CD4-positive, alpha-beta T cell treated with Interleukin-6 at 100 ng/mL for 8 hours (primary cell): ENCODE data around the gene TTC21B.
A peak's percentile ranks its signal among the peaks of the same experiment; 100 is the strongest.
"Not testable (repeated sequence)": the region's sequence is repeated elsewhere in the genome, so short reads cannot be mapped to it uniquely, and the experiment has no call there.

Experiments used
- DNase-seq: peaks from one replicate; pipeline ENCODE4 v3.0.0-alpha.2; 2020; ENCODE audit warnings: mixed read lengths, low spot score

The TTC21B gene

DNA sequence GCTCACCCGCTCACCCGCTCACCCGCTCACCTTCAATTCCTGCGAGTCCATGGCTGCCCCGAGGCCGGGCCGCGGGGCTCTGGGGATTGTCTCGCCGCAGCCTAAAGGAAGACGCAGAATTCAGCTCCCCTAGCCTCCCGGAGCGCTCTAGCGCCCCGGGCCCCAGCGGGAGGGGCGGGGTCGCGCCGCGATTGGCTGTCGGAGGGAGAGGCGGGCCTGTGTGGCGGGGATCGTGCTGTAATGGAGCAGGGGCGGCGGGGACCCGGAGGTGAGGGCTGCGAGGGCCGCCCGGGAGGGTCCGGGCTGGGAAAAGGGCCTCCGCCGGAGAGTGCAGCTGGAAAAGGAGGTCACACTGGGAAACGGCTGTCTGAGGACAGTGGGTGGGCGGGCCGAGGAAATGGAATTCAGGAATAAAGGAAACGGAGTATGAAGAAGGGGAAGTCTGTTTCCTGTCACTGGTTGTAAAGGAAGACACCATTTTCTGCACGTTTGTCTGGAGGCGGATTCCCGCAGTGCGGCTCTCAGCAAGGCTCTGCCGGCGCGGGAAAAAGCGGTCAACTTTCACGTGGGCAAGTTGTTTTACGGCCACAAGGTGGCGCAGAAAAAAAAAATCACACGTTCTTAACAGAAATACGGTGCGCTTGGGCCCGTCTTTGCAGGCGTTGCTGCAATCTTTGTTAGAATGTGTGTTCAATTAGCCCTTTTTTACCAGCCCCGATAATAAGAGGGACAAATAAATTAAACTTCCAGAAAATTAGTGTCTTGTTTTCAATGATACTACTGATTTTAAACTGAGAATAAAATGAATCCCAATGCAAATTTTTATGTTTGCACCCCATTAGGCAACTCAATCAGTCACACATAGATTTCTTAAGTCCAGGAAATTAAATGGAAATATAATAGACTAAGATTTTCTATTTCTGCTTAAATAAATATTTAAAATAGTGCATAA lies at the start of gene TTC21B:
TTC21B (minus strand) TSS at position 122 of the 952 bp plus-strand sequence; CDS start at position 51, 71 bp downstream.
- peak; percentile 90 for DNase-seq

DNA sequence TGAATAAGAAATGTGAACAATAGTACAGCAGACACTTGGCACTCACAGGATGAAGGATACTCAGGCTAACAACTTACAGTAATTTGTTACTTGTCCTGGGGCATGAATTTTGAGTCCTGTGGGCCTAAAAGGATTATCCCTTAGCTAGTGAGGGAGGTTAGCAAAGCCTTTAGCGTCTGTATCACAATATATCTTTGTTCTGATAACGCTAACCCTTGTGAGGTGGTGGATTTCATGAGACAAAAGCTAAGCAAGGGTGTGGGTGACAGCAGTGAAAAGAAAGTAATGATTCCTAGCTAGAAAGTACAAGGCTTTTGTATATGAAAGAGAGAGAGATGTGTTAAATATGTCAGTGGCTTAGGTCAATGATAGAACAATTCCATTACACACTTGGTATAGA lies 46.8 kb upstream of the TTC21B start:
- DNase-seq = no peak

DNA sequence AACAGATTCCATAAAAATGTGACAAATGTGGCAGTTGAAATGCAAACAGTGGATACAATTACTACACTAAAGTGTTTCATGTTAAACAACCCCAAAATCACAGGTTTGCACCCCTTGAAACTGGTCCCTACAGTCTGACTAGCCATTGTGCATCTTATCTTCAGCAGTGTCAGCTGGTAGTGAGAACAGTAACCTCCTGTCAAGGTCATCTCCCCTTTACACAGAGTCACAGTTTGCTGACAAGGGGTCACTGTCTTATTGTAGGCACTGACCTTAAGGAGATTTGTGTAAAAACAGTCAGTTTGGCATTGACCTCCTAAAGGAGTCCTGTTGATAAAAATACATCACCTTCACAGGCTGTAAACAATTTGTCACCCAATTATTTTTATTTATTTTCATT lies 37.3 kb upstream of the TTC21B start:
- DNase-seq = no peak

DNA sequence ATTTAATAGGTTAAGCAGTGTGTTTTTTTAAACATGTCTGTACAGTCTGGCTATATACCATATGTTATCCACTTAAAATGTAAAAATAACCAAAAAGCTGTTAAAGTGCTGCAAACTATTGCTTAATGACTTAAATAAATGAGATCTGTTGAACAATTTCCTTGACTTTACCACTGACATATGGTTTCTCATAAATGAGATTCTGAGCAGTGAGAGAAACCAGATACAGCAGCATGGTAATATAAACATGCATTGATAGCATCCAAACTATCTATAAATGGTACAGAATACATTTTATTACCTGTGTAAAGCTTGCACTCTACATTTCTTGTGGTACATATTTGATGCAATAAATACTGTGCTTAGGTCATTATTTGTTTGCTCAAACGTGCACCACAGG lies 36.3 kb upstream of the TTC21B start:
- no peak for DNase-seq

DNA sequence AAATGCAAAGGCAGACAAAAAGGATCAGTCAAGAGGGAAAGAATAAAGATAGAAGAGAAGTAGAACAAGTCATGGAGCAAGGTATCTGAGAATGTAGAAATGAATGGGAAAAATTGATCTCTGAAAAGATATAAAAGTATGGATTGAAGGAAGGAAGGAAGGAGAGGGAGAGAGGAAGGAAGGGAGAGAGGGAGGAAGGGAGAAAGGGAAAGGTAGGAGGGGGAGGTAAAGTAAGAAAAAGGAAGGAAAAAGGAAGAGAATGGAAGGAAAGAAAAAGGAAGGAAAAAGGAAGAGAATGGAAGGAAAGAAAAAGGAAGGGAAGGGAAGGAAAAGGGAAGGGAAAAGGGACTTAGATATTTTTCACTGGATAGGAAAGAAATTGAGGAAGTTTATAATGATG lies 31.5 kb upstream of the TTC21B start:
- no peak for DNase-seq

GRCh38 chr2:165972161-165972560 lies 18.6 kb upstream of the TTC21B start:
- not testable (repeated sequence) for DNase-seq

DNA sequence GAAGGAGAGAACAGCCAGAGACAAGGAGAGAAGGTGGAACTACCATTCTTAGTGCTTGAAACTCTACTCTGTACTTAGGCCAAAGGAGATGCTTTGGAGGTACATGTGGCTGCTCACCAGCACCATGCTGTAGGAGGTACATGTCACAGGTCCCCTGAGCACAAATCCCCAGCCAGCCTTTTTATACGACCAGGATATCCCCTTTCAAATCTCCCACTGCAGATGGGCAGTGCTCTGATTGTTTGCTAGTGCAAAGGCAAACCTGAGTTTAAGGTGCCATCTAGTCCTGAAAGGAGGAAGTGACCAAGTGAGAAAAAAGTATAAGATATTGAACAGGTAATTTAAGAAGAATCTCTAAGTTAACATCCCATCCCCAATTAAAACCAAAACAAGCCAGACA lies 17.1 kb upstream of the TTC21B start:
- DNase-seq = no peak

- DNase-seq = no peak
Measured at GRCh38 chr2:165969227-165969626, 15.7 kb upstream of the TTC21B start.

GRCh38 chr2:165967746-165968145 lies 14.2 kb upstream of the TTC21B start:
- no peak for DNase-seq

- DNase-seq = no peak
Measured at GRCh38 chr2:165961818-165962217, 8.2 kb upstream of the TTC21B start.

GRCh38 chr2:165959371-165959770 lies 5.8 kb upstream of the TTC21B start:
- DNase-seq = no peak

DNA sequence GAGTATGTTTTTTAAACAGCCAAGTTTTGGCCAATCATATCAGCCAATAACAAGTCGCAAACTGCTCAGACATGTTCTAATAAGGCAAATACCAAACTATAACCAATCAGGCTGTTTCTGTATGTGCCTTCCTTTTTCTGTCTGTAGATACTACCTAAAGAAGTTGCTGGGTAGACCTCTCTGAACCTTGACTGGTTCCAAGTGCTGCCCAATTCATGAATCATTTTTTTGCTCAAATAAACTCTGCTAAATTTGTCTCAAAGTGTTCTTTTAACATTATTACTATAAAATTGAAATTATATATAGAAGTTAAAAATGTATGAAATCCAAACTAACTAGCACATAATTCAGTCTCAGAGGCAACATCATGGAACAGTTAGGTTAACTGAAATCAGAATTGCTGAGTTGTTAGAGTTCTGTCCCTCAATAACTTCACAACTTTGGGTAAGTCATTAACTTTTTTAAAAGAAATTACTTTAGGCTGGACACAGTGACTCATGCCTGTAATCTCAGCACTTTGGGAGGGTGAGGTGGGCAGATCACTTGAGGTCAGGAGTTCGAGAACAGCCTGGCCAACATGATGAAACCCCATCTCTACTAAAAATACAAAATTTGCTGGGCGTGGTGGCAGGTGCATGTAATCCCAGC lies 4.9 kb upstream of the TTC21B start:
- no peak for DNase-seq

DNA sequence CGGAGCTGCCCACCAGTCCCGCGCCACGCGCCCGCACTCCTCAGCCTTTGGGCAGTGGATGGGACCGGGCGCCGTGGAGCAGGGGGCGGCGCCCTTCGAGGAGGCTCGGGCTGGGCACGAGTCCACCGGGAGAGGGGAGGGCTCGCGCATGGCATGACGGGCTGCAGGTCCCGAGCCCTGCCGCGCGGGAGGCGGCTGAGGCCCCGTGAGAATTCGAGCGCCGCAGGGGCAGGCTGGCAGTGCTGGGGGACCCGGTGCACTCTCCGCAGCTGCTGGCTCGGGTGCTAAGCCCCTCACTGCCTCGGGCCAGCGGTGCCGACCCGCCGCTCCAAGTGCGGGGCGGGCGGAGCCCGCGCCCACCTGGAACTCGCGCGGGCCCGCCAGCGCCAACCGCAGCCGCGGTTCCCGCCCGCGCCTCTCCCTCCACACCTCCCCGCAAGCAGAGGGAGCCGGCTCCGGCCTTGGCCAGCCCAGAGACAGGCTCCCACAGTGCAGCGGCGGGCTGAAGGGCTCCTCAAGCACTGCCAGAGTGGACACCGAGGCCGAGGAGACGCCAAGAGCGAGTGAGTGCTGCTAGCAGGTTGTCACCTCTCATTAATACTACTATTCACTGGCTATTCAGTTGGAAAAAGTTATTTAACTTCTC lies 3.6 kb upstream of the TTC21B start:
- DNase-seq = no peak

GRCh38 chr2:165953306-165953654 lies 296 bp downstream of the TTC21B start:
- DNase-seq = no peak

GRCh38 chr2:165952741-165953211 lies 800 bp downstream of the TTC21B start:
- DNase-seq = no peak

GRCh38 chr2:165952085-165952484 lies 1.5 kb downstream of the TTC21B start:
- no peak for DNase-seq

GRCh38 chr2:165950438-165950837 lies 3.1 kb downstream of the TTC21B start:
- no peak for DNase-seq

DNA sequence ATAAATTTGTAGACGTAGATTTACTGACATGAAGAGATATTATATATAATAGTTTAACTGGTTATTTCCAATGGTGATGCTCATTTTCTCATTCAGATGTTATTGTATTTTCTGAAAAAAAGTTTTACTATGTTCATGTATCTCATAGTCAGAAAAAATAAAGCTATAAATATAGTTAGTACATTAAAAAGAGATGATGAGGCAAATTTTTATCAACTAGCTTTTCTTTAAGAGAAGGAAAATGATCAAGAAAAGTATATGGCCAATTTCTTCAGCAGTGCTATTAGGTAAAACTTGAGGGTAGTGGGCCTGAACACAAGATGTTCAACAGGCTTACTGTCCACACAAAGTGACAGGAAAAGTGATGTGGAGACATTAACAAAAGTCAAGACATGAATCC lies 11.7 kb downstream of the TTC21B start:
- DNase-seq = no peak

- DNase-seq = no peak
Measured at GRCh38 chr2:165938237-165938636, 15.3 kb downstream of the TTC21B start.

GRCh38 chr2:165933211-165933910 lies 20.2 kb downstream of the TTC21B start:
- DNase-seq = no peak

DNA sequence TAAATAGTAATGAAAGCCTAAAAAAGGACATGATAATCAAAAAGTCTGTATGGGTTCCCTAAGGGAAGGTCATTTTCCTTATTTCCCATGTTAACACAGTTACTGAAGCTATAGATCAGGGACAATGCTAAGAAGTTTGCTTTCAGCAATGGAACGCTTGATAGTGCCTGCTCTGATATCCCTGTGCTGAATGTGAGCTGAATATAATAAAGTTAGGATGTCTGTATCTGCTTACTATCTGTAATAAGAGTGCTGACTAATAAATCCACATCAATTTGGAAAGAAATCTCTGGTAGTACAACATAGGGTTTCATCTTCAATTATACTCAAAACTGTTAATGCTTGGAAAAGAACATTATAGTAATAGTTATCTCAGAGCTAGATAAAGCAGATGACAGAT lies 25.8 kb downstream of the TTC21B start:
- DNase-seq = no peak

- no peak for DNase-seq
Measured at GRCh38 chr2:165927353-165927752, 26.2 kb downstream of the TTC21B start.
